DND-41 (cell line): ENCODE data around the gene ZNF451.

Experiments used
- CTCF ChIP-seq: IDR thresholded peaks from 2 replicates; pipeline ENCODE4 v1.5.1; 2012; ENCODE audit warnings: borderline replicate concordance, low read length, moderate library complexity, mild to moderate bottlenecking; ENCODE audit not compliant: poor library complexity, severe bottlenecking; ENCODE audit errors: extremely low read depth
- EZH2 ChIP-seq: IDR thresholded peaks from 3 replicates; pipeline ENCODE4 v1.6.1; 2012; ENCODE audit warnings: borderline replicate concordance, low read depth, mild to moderate bottlenecking, moderate library complexity, low read length, inconsistent platforms; ENCODE audit not compliant: severe bottlenecking

- TF ChIP-seq EZH2 (no peak), CTCF (no peak)
Measured at GRCh38 chr6:57087916-57088315, 2.1 kb upstream of the ZNF451 start.
